ENCODE data around the gene LCN10. TPM values are rescaled to one million over a fixed set of nuclear protein-coding genes. Genes with fewer than 3 reads are reported as not detected.

Gene LCN10
- not detected in 5 replicates for total RNA-seq (2022; extraction: Qiagen RNA extraction)

DNA sequence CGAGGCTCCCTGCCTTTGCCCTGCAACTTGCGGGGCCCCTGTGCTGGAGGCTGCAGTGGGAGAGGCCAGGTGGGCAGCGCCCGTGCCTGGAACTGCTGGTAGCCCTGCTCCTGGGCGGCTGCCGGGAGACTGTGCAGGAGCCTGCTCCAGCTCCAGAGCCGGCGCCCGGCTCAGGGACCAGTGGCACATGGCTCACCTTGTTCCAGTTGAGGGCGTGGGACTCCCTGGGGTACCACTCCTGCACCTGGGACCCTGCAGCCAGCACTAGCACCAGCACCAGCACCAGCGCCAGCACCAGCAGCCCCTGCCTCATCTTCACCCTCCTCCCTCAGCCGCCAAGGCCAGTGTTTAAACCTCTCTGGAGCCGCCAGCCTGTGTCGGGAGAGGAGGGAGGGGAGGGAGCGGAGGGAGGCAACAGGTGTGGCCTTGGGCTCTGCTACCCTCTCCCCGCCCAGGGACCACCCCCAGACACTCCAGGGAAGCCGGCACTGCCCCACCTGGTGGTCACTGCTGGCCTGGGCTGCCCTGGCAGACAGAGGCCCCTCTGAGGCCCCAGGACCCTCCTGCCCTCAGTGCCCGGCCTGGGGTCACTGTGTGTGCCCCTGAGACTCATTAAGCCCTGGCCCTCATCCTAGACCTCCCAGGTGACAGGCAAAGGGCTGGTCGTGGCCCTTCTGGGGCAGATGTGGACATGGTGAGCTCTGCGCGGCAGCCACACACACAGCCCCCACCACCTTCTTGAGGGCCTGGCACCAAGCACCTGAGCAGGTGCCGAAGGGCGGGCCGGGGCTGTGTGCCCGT lies at the start of gene LCN10:
Gene LCN10 (minus strand): TSS at position 350 of the 801 bp plus-strand sequence. CDS start 37 bp downstream, at position 313.

DNA sequence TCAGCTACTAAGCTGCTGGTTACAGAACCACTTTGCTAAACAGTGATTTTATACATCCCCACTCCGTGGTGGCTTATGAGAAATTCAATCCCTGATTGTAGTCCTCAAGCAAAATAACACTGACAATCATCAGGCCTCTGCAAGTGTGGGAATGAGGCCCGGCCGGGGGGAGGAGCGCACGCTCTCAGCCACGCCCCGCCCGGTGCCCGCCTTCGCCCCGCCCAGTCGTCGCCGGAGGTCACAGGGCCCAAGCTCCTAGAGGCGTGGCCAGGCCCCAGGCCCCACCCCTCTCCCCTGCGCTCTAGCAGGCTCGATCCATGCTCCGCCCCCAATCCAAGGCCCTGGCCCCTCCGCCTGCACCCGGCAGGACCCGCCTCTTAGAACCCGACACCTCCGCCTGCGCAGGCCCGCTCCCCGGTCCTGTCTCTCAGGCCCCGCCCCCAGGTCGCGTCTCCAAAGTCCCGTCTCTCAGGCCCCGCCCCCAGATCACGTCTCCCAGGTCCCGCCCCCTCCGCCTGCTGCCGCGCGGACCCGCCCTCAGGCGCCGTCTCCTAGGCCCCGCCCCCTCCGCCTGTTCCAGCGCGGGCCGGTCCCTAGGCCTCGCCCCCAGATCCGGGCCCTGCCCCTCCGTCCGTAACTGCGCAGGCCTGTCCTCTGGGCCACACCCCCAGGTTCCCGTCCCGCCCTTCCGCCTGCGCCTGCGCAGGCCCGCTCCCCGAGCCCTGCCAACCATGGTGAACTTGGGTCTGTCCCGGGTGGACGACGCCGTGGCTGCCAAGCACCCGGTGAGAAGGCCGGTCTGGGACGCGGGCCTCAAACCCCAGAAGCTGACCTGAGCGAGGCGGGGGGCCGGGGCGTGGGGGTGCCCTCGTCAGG lies 48.1 kb upstream of the LCN10 start, which contains the start of gene TMEM141:
Gene TMEM141 (plus strand): TSS at position 705 of the 876 bp plus-strand sequence. CDS start 27 bp downstream, at position 732.

DNA sequence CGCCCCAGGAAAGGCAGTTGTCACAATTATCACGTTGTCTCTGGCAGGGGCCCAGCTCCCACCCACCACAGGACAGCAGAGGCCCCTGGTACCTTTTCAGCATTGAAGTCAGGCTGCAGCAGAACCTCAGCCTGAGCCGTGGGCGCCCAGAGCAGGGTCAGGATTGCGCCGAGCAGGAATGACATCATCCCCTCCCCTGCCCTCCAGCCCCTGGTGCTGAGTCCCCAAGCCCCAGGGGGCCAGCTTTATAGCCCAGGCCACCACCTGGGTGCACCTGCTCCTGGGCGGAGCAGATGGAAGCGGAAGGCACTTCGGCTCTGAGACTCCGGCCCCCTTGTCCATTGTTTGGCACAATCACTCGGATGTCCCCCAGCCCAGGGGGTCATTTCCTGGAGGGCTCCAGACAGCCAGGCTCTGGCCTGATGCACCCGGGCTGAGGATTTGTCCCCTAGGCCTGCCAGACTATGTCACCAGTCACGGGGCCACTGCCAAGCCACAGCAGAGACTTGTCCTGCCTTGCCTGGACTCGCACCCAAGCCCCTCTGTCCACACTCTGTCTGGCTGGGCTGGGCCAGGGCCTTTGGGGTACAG lies 21.7 kb upstream of the LCN10 start, which contains the start of gene LCN15:
Gene LCN15 (minus strand): TSS at position 218 of the 591 bp plus-strand sequence. CDS start 30 bp downstream, at position 188.

DNA sequence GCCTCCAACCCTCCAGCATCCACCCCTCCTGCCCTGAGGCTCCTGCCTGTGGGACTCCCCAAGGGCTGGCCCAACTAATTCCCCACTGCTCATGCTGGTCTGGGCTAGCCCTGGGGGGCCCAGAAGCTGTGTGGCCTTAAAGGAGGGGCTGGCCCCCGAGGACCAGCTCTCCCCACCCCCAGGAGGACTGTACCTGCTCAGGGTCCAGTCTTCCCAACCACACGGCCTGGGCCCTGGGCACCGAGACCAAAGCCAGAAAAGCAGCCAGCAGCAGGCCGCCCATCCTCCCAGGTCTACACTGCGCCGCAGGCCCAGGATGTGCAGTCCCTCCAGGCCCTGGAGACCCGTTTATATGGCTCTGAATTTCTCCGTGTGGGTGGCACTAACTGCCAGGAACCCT lies 5.5 kb upstream of the LCN10 start, which contains the start of gene LCN6:
Gene LCN6 (minus strand): TSS at position 325 of the 400 bp plus-strand sequence. CDS start 42 bp downstream, at position 283.

DNA sequence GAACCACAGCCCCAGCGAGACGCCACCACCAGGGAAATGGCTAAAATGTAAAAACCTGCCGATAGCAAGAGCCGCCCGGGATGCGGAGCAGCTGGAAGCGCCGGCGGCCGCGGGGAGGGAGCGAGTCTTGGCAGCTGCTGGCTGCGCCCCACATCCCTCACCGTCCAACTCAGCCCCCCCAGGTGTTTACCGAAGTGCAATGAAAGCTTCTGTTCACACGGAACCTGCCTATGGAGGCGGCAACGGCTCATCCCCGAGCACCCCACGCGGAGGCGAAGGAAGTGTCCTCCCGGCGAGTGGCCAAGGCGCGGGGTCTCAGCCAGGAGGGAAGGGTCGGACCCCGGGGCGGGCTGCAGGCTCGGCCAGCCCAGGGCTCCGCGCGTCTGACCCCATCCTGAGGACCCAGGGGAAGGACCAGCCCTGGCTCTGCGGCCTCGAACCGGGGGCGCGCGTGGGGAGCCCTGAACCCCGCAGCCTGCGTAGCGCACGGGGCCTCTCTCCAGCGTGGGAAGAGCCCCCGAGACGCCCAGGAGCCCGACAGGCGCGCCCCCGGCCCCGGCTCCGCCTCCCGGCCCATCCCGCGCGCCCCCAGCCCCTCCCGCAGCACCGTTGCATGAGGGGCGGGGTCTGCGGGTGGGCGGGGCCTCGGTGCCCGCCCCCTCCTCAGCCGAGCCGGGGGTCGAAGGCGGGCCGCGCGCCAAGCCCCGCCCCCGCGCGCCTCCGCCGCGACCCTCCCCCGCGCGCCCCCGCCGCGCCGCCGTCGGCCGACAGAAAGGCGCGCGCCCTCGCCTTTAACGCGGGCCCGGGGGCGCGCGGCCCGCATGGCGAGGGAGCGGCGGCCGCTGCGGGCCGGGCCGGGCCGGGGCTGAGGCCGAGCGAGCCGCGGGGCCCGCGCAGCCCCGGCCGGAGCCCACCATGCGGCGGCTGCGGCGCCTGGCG lies 30.7 kb downstream of the LCN10 start, which contains the start of gene DIPK1B:
Gene DIPK1B (plus strand): TSS at position 822 of the 939 bp plus-strand sequence. CDS start 94 bp downstream, at position 916.

Other genes starting within 250 kb of the LCN10 start
- gene NOTCH1, start 196.9 kb downstream of the LCN10 start, total RNA-seq (2022; extraction: Qiagen RNA extraction), result 9.3 to 12.0 TPM (median 11.1 TPM) in 5 replicates
- 35.0 to 59.2 TPM (median 54.3 TPM) in 5 replicates for gene EGFL7, start 80.0 kb downstream of the LCN10 start, total RNA-seq (2022; extraction: Qiagen RNA extraction)
- 72.0 to 106 TPM (median 101 TPM) in 5 replicates for gene AGPAT2, start 55.5 kb downstream of the LCN10 start, total RNA-seq (2022; extraction: Qiagen RNA extraction)
- 6.4 to 9.1 TPM (median 8.0 TPM) in 5 replicates for gene DIPK1B, start 30.4 kb downstream of the LCN10 start, total RNA-seq (2022; extraction: Qiagen RNA extraction)
- not detected in 5 replicates for gene LCN6, start 5.6 kb upstream of the LCN10 start, total RNA-seq (2022; extraction: Qiagen RNA extraction)
- gene LCN8, start 15.3 kb upstream of the LCN10 start, total RNA-seq (2022; extraction: Qiagen RNA extraction), result not detected in 5 replicates
- gene LCN15, start 21.6 kb upstream of the LCN10 start, total RNA-seq (2022; extraction: Qiagen RNA extraction), result 0.03 to 0.13 TPM in 2 of 5 replicates, not detected in the others
- 60.3 to 79.3 TPM (median 78.5 TPM) in 5 replicates for gene TMEM141, start 48.4 kb upstream of the LCN10 start, total RNA-seq (2022; extraction: Qiagen RNA extraction)
- gene CCDC183, start 53.4 kb upstream of the LCN10 start, total RNA-seq (2022; extraction: Qiagen RNA extraction), result 0.18 to 0.63 TPM (median 0.44 TPM) in 5 replicates
- gene RABL6, start 65.0 kb upstream of the LCN10 start, total RNA-seq (2022; extraction: Qiagen RNA extraction), result 67.0 to 82.1 TPM (median 78.1 TPM) in 5 replicates
- gene AJM1, start 99.5 kb upstream of the LCN10 start, total RNA-seq (2022; extraction: Qiagen RNA extraction), result 3.4 to 4.3 TPM (median 4.0 TPM) in 5 replicates
- 221 to 341 TPM (median 305 TPM) in 5 replicates for gene PHPT1, start 106.5 kb upstream of the LCN10 start, total RNA-seq (2022; extraction: Qiagen RNA extraction)
- gene MAMDC4, start 109.4 kb upstream of the LCN10 start, total RNA-seq (2022; extraction: Qiagen RNA extraction), result 2.6 to 4.2 TPM (median 4.0 TPM) in 5 replicates
- gene EDF1, start 123.4 kb upstream of the LCN10 start, total RNA-seq (2022; extraction: Qiagen RNA extraction), result 387 to 521 TPM (median 446 TPM) in 5 replicates
- gene TRAF2, start 143.6 kb upstream of the LCN10 start, total RNA-seq (2022; extraction: Qiagen RNA extraction), result 43.3 to 61.4 TPM (median 48.8 TPM) in 5 replicates
- gene FBXW5, start 201.8 kb upstream of the LCN10 start, total RNA-seq (2022; extraction: Qiagen RNA extraction), result 71.5 to 97.8 TPM (median 91.7 TPM) in 5 replicates
- gene C8G, start 202.3 kb upstream of the LCN10 start, total RNA-seq (2022; extraction: Qiagen RNA extraction), result 0.62 to 1.7 TPM (median 1.2 TPM) in 5 replicates
- 0.46 to 1.6 TPM (median 1.2 TPM) in 5 replicates for gene LCN12, start 209.3 kb upstream of the LCN10 start, total RNA-seq (2022; extraction: Qiagen RNA extraction)
- 0.55 to 0.77 TPM (median 0.67 TPM) in 5 replicates for gene PTGDS, start 234.6 kb upstream of the LCN10 start, total RNA-seq (2022; extraction: Qiagen RNA extraction)
- gene LCNL1, start 240.1 kb upstream of the LCN10 start, total RNA-seq (2022; extraction: Qiagen RNA extraction), result 0.08 to 0.16 TPM (median 0.13 TPM) in 5 replicates
- 46.7 to 85.5 TPM (median 74.2 TPM) in 5 replicates for gene PAXX, start 249.5 kb upstream of the LCN10 start, total RNA-seq (2022; extraction: Qiagen RNA extraction)

Measured in A549 treated with Hydrocortisone at 1 μM for 4 hours (cell line).